NCI-H187 (cell line): ENCODE measurements around the gene MCU.
"Not testable (repeated sequence)": the region's sequence is repeated elsewhere in the genome, so short reads cannot be mapped to it uniquely, and the experiment has no call there.

ENCODE experiments used
- DNase-seq, 2 experiments: peaks; one replicate each; lab custom pipeline; 2025; lab: John Stamatoyannopoulos, UW

Gene MCU

GRCh38 chr10:72761498-72761897, 69.6 kb downstream of the MCU start:
- no peak for DNase-seq

DNA sequence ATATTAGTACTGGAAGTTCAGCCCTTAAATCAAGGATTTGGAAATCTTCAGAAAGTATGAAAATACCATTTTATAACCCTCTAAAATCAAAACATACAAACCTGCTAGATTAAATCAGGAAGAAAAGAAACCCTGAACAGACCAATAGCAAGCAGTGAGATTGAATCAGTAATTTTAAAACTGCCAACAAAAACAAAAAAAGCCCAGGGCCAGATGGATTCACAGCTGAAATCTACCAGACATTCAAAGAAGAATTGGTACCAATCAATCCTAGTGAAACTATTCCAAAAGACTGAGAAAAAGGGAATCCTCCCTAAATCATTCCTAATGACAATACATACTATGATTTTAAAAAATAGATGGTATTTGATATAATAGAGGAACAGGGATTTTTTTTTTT, 70.1 kb downstream of the MCU start:
- DNase-seq, result no peak

DNA sequence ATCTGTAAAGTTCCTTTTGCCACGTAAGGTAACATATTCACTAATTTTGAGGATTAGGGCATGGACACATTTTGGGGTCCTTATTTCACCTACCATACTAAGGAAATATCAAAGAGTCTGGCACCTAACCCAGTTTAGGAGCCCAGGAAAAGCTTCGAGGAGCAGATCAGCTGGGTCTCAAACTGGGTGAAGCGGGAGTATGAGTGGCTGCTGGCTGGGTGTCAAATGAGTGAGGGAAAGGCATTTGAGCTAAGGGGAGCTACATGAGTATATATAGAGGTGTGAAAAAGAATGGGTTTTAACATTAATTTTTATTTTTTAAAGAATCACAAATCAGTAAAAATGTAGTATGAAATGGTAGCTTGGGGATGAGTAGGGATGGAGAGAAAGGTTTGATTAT, 71.3 kb downstream of the MCU start:
- no peak for DNase-seq

DNA sequence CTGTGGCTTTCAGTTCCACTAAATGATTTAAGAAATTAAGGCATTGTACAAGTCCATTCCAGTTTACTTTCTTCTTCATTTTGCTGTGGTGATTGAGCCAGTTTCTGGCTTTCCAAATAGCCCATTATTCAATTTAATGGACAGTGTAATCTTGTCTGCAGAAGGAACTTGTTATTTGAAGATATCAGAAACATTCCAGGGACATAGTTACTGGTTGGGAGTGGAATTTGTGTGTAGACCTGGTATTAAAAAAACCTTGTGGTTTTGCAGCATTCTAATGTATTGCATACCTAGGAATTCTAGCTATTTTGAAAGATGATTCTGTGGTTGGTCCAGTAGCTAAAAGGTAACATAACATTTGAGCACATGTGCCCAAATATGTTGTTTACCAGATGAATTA, 72.2 kb downstream of the MCU start:
- DNase-seq, result no peak

DNA sequence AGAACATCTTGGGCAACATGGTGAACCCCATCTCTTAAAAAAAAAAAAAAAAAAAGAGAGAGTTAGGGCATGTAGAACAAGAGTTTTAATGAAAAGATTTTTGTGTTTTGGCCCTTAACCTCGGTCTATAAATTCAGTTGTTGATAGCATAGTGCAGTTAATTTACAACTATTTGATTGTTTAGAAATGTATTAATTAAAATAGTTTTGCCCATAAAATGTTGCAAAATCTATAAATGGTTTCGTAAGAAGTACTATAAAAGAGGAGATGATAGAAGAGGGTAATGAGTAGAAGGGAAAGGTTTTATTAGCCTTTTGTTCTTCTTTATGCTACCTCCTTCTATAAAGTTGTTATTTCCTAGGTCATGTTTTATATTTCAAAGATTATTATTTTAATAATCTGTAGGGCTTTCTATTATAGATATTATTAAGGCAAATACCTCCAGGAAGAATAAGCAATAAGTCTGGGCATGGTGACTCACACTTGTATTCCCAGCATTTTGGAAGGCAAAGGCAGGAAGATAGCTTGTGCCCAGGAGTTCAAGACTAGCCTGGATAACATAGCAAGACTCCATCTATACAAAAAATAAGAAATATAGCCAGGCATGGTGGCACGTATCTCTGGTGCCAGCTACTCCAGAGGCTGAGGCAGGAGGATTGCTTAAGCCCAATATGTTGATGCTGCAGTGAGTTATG, 73.3 kb downstream of the MCU start:
- DNase-seq, result no peak

GRCh38 chr10:72771195-72771594, 79.3 kb downstream of the MCU start:
- not testable (repeated sequence) for DNase-seq

DNA sequence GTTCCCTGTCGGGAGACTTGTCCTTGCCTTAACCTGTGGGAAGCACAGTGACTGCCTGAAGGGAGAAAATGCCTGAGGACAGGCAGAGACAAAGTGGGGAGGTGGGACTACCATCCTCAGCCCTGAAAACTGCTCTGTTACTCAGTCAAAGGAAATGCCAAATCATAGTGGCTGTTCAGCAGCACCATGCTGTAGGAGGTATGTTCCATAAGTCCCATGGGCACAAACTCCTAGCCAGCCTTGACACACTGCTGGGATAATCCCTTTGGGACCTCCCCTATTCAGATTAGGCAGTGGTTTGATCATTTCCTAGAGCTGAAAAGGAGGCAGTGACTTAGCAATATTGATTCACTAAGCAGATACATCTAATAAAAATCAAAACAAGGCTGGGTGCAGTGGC, 80.1 kb downstream of the MCU start:
- no peak for DNase-seq

DNA sequence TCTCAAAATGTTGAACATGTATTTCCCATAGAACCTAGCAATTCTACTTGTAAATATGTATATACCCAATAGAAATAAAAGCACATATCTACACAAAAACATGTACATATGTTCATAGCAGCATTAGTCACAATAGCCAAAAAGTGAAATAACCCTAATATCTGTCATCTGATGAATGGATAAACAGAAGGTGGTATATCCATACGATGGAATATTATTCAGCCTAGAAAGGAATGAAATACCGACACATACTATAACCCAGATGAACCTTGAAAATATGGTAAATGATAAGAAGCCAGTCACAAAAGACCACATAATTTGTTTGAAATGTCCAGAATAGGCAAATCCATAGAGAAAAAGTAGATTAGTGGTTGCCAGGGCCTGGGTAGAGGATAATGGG, 87.9 kb downstream of the MCU start:
- DNase-seq, result no peak

- no peak for DNase-seq
Observed at GRCh38 chr10:72782649-72783330, 90.8 kb downstream of the MCU start.

GRCh38 chr10:72783410-72783833, 91.5 kb downstream of the MCU start:
- no peak for DNase-seq

GRCh38 chr10:72784551-72785351, 92.8 kb downstream of the MCU start:
- no peak for DNase-seq

- DNase-seq, result no peak
Observed at GRCh38 chr10:72785409-72785808, 93.5 kb downstream of the MCU start.

GRCh38 chr10:72790216-72790990, 98.5 kb downstream of the MCU start:
- DNase-seq, result no peak

DNA sequence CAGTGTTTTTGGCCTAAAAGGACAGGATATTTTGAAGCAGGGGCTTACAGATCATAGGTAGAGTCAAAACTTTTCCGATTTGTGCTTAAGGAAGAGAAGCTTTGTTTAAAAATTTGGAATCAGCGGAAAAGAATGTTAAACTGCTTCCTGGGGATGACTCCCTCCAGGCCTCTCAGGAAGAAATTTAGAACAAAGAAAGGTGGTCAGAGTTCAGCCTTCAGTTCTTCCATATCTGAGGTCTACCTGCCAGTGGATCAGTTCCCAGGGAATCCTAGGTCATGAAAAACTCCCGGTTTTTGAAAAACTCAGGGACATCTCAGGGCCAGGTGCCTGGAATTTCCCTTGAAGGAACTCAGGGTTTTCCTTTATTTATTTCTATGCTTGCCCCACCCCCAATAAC, 100.3 kb downstream of the MCU start:
- DNase-seq, result no peak

DNA sequence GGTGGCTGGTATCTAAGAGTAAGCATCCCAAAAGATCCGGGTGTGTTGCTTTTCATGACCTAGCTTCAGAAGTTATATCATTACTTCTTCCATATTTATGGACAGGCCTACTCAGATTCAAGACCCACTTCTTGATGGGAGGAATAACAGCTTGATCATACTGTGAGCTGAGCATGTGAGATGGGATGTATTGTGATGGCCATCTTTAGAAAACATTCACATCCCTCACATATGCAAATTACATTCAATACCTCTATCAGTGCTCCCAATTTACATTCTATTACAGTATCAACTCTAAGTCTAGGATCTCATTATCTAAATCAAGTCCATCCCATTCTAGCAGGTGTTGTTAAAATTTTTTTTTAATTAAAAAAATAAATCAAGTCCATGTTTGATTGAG, 101.8 kb downstream of the MCU start:
- no peak for DNase-seq

GRCh38 chr10:72794260-72794659, 102.3 kb downstream of the MCU start:
- DNase-seq, result no peak

DNA sequence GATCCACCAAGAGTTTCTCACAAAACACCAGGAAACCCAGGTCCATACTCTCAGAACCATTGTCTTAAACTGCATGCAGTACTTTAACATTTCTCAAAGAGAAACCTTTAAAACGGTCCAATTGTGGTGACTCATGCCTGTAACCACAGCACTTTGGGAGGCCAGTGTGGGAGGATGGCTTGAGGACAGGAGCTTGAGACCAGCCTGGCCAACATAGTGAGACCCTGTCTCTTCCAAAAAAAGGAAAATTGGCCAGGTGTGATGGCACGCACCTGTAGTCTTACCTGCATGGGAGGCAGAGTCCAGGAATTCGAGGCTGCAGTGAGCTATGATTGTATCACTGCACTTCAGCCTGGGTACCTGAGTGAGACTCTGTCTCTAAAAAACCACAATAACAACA, 104.1 kb downstream of the MCU start:
- no peak for DNase-seq

- no peak for DNase-seq
Observed at GRCh38 chr10:72796538-72796937, 104.6 kb downstream of the MCU start.

DNA sequence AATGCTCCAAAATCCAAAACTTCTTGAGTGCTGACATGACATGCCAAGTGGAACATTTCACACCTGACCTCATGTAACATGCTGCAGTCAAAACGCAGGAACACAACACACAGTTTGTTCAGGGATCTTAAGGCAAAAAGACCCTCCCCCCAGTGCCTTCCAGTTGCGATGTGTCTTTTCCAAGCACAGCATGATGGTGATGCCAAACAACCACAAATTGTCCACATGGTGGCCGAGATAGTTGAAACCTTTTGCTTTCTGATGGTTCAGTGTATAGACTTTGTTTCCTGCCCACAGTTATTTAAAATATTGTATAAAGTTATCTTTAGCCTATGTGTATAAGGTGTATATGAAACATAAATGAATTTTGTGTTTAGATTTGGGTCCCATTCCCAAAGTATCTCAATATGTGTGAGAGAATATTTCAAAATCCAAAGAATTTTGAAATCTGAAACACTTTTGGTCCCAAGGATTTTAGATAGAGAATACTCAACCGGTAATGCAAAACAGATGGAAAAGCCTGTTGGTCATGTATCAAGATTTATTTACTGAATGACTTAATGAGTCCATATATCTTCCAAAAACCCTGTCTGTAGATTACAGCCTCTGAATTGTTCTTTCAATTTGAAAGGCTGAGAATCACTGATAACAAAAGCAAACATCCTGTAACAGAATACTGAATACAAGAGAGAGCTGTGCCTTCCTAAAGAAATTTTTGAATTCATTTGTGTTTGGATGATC, 108.2 kb downstream of the MCU start:
- no peak for DNase-seq

- DNase-seq, result no peak
Observed at GRCh38 chr10:72800741-72801092, 108.8 kb downstream of the MCU start.

DNA sequence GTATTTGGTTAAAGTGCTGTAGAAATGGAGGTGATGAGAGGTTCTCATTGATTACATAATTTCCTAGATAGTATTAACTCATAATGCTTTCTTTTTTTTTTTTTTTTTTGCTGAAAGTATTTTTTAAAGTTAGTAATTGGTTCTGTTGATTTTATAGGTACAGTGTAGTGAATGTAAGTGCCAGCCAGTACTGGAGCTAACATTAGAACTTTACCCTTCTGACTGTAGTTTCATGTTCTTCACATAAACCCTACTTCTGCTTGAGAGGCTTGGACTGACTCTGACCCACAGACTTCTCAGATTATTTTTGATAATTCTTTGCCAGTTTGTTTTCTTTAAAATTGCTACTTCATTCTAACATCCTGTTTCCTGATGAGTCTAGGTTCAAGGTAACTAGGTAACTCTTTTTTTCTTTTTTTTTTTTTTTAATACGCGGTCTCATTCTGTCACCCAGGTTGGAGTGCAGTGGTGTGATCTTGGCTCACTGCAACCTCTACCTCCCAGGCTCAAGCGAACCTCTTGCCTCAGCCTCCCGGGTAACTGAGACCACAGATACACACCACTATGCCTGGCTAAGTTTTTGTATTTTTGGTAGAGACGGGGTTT, 109.4 kb downstream of the MCU start:
- DNase-seq, result no peak
